ENCODE results near the gene NUP58. TPM values are rescaled to one million over a fixed set of nuclear protein-coding genes. Genes with fewer than 3 reads are reported as not detected.

Gene NUP58
- total and polyA plus RNA-seq, 10 of the 15 experiments (the other 5 are each of a cell fraction or from before 2014, with no cell fraction given) = 12.1 to 78.0 (median 48.9) TPM

- no peaks in the 10 kb centered on the region for H3K4me1 ChIP-seq (ENCODE audit: control insufficient read depth, insufficient read depth, low read length)
- ChIA-PET RAD21 (ENCODE audit: unreplicated experiment) (no interaction called here), POLR2A (no interaction called here), SMC1A (ENCODE audit: uncharacterized antibody, unreplicated experiment) (no interaction called here), CTCF (no interaction called here)
- DNase-seq (ENCODE audit: low read depth, low spot score) (no peak), ATAC-seq (no peak; the same call in 2 of the 3 replicates), FAIRE-seq (no peak)
- no peaks in the 10 kb centered on the region for H4K20me1 ChIP-seq (ENCODE audit: control insufficient read depth, insufficient read depth)
- no peak within 1 kb of the TSS for H3K4me3 ChIP-seq
- H3K27me3 ChIP-seq (replicated peaks in 1 of 2; ENCODE audit: control insufficient read depth in 2 of 2, insufficient read depth in 2 of 2, low read length in 1 of 2) = peaks cover 8 to 10% of the 10 kb centered on the region in 2 experiments; a peak in 3 of 4 replicates
- no peak within 1 kb of the TSS for H3K9ac ChIP-seq (ENCODE audit: control insufficient read depth, insufficient read depth, low read length)
- no peaks in the 10 kb centered on the region for H3K79me2 ChIP-seq (ENCODE audit: control insufficient read depth, insufficient read depth, low read length)
- no peak within 1 kb of the TSS for H2AFZ ChIP-seq (ENCODE audit: control insufficient read depth, low read depth, low read length)
- H3K36me3 ChIP-seq (ENCODE audit: control insufficient read depth in 2 of 2, insufficient read depth in 2 of 2, low read length in 1 of 2) = no peaks in the 10 kb centered on the region
- H3K9me3 ChIP-seq (replicated peaks; ENCODE audit: control insufficient read depth, insufficient read depth, low read length) = no peaks in the 10 kb centered on the region
- no TSS peak for BruUV-seq (replicated peaks)
- intact Hi-C loops (cut with micrococcal nuclease; ENCODE audit: unreplicated experiment) = loop anchor here (10.0 kb wide), 1 partner anchor 137 kb away; no protein-coding TSS in a partner anchor
- TF ChIP-seq SUZ12 (IDR thresholded peaks at IDR 0.05; ENCODE audit: unreplicated experiment) (peak; percentile 72), EZH2 (IDR thresholded peaks at IDR 0.05; ENCODE audit: borderline replicate concordance, control insufficient read depth, low read depth, low read length) (no peak), MEF2B (IDR thresholded peaks at IDR 0.05; ENCODE audit: partially characterized antibody, poor library complexity, severe bottlenecking) (no peak)
- WGBS (ENCODE audit: insufficient coverage, insufficient replicate concordance, low lambda C conversion rate, missing lambda C conversion rate) = 5% methylated on average over 26 of the region's 58 CpGs
- no peak within 1 kb of the TSS for H3K4me2 ChIP-seq (ENCODE audit: control insufficient read depth, insufficient read depth)
- in situ Hi-C loops (cut with MboI) = loop anchor here (10.0 kb wide), 1 partner anchor 287 kb away; no protein-coding TSS in a partner anchor
- no peak within 1 kb of the TSS for H3K27ac ChIP-seq (ENCODE audit: control insufficient read depth, insufficient read depth)
Measured at GRCh38 chr13:25371875-25372283, 70.5 kb downstream of the NUP58 start, which contains the start of gene ATP8A2. Gene ATP8A2 (plus strand): TSS chr13:25371974. CDS start chr13:25372213, 239 bp downstream.

DNA sequence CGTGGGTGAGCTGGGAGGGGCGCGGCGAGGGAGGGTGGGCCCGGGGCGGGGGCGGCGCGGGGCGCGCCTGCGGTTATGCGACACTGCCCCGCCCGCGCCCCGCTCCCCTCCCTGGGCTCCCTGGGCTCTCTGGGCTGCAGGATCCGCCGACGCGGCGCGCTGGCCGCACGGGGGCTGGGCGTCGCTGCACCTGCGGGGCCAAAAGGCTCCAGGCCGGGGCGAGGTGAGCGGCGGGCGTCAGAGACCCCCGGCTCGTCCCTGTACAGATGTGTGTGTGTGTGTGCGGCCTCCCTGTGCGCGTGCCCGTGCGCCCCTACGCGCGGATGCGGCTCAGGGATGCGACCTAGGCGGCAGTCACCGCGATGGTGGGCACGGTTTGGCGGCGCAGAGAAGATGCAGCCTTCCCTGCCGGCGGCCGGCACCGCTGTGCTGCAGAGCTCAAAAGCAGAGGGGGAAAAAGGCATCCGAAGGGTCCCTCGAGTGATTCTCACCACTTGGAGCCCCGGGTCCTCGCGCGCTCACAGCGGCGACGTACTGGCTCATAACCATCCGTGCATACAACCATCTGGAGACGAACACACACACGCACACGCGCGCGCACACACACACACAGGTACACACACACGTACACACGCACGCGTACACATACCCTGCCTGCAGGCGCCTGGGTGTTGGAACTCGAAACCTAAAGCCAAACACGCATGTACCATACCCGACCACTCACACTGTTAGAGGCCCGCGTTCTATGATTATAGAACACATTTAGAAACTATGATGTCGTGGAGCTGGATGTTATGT is 71.1 kb downstream of the NUP58 start:
- FAIRE-seq (no peak), DNase-seq (ENCODE audit: low read depth, low spot score) (no peak), ATAC-seq (no peak)
- no peak overlapping the region for H3K4me3 ChIP-seq
- no peak overlapping the region for H3K27ac ChIP-seq (ENCODE audit: control insufficient read depth, insufficient read depth)
- H3K79me2 ChIP-seq (ENCODE audit: control insufficient read depth, insufficient read depth, low read length) = no peaks in the 10 kb centered on the region
- ChIA-PET POLR2A (no interaction called here), RAD21 (ENCODE audit: unreplicated experiment) (no interaction called here), CTCF (no interaction called here), SMC1A (ENCODE audit: uncharacterized antibody, unreplicated experiment) (no interaction called here)
- H3K36me3 ChIP-seq (ENCODE audit: control insufficient read depth in 2 of 2, insufficient read depth in 2 of 2, low read length in 1 of 2) = no peaks in the 10 kb centered on the region
- no peak overlapping the region for H3K9ac ChIP-seq (ENCODE audit: control insufficient read depth, insufficient read depth, low read length)
- no peak overlapping the region for H2AFZ ChIP-seq (ENCODE audit: control insufficient read depth, low read depth, low read length)
- WGBS (ENCODE audit: insufficient coverage, insufficient replicate concordance, low lambda C conversion rate, missing lambda C conversion rate) = 52% methylated on average over 67 of the region's 82 CpGs
- H3K27me3 ChIP-seq (replicated peaks in 1 of 2; ENCODE audit: control insufficient read depth in 2 of 2, insufficient read depth in 2 of 2, low read length in 1 of 2) = peaks cover 8 to 10% of the 10 kb centered on the region in 2 experiments; a peak in 3 of 4 replicates
- no peaks in the 10 kb centered on the region for H3K9me3 ChIP-seq (replicated peaks; ENCODE audit: control insufficient read depth, insufficient read depth, low read length)
- no TSS peak for BruUV-seq (replicated peaks)
- in situ Hi-C loops (cut with MboI) = loop anchor here (10.0 kb wide), 1 partner anchor 288 kb away; no protein-coding TSS in a partner anchor
- no peaks in the 10 kb centered on the region for H4K20me1 ChIP-seq (ENCODE audit: control insufficient read depth, insufficient read depth)
- H3K4me2 ChIP-seq (ENCODE audit: control insufficient read depth, insufficient read depth) = no peak overlapping the region
- intact Hi-C loops (cut with micrococcal nuclease; ENCODE audit: unreplicated experiment) = loop anchor here (10.0 kb wide), 1 partner anchor 138 kb away; no protein-coding TSS in a partner anchor
- H3K4me1 ChIP-seq (ENCODE audit: control insufficient read depth, insufficient read depth, low read length) = no peaks in the 10 kb centered on the region
- TF ChIP-seq POLR2AphosphoS5 (IDR thresholded peaks at IDR 0.05; ENCODE audit: low read length) (no peak), ATF3 (IDR thresholded peaks at IDR 0.05; ENCODE audit: borderline replicate concordance, extremely low read depth, low read depth, low read length) (no peak), EGR1 (IDR thresholded peaks at IDR 0.05; ENCODE audit: borderline replicate concordance in 1 of 2, low read depth in 2 of 2, low read length in 2 of 2) (no peak), ZBTB11 (CRISPR knock-in tag; IDR thresholded peaks at IDR 0.05) (no peak), CBX3 (IDR thresholded peaks at IDR 0.05; ENCODE audit: borderline replicate concordance, low read depth) (no peak), ZSCAN29 (IDR thresholded peaks at IDR 0.05) (no peak), ZNF622 (IDR thresholded peaks at IDR 0.05) (no peak), JUNB (IDR thresholded peaks at IDR 0.05) (no peak), NBN (IDR thresholded peaks at IDR 0.05) (no peak), BRCA1 (IDR thresholded peaks at IDR 0.05; ENCODE audit: low read depth, low read length) (no peak)

All from GM12878 (cell line).